Ovary (tissue), 3 donors: ENCODE measurements around the gene ZNF236.

Source experiments
- EP300 ChIP-seq: sonication (generic); formaldehyde crosslinking; IDR thresholded peaks from one replicate; pipeline ENCODE4 v1.6.1; 2017; ENCODE audit warnings: antibody characterized with exemption
- POLR2A ChIP-seq: fragments of 450-650 bp; IDR thresholded peaks from one replicate; pipeline ENCODE4 v1.6.1; 2017; ENCODE audit warnings: antibody characterized with exemption, mild to moderate bottlenecking, moderate library complexity
- TF ChIP-seq, protein P1 (sequence below), 3 donors: fragments of 450-650 bp in 2 of 3; fragments of 200-600 bp in 1 of 3; IDR thresholded peaks; one replicate each; pipeline versions ENCODE4 v1.5.1 to v1.8.0; 2016 to 2022; ENCODE audit warnings: antibody characterized with exemption in 3 of 3, mild to moderate bottlenecking in 1 of 3
- donor health status: DM: no; HTN: no; CAD: no.

DNA sequence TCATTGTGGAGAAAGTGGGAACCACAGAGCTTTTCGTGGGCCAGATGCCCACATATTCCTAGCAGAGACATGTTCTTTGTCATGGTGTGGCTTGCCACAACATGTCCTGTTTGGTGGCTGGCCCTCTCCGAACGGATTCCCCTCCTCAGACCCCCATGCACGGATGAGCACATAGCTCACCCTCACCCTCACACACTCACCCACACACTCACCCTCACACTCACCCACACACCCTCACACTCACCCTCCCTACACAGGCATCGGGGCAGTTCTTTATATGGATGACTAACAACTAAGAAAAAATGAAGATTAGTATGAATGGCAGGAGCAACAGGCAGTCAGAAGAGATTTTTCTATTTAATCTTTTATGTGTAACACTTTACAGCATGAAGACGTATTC, 149.9 kb downstream of the ZNF236 start:
- TF ChIP-seq, protein P1, sequence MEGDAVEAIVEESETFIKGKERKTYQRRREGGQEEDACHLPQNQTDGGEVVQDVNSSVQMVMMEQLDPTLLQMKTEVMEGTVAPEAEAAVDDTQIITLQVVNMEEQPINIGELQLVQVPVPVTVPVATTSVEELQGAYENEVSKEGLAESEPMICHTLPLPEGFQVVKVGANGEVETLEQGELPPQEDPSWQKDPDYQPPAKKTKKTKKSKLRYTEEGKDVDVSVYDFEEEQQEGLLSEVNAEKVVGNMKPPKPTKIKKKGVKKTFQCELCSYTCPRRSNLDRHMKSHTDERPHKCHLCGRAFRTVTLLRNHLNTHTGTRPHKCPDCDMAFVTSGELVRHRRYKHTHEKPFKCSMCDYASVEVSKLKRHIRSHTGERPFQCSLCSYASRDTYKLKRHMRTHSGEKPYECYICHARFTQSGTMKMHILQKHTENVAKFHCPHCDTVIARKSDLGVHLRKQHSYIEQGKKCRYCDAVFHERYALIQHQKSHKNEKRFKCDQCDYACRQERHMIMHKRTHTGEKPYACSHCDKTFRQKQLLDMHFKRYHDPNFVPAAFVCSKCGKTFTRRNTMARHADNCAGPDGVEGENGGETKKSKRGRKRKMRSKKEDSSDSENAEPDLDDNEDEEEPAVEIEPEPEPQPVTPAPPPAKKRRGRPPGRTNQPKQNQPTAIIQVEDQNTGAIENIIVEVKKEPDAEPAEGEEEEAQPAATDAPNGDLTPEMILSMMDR (IDR thresholded peaks at IDR 0.05): no peak
- TF ChIP-seq EP300 (no peak), POLR2A (no peak)
